Natural killer cell (primary cell): ENCODE data around the gene OSBP2. TPM values are rescaled to one million over a fixed set of nuclear protein-coding genes. Genes with fewer than 3 reads are reported as not detected.
"Not testable (repeated sequence)": the region's sequence is repeated elsewhere in the genome, so short reads cannot be mapped to it uniquely, and the experiment has no call there.

Experiments
- ATAC-seq, 3 donors: fragments of 150-1000 bp in 2 of 3; fragments of 200-7000 bp in 1 of 3; cut with Tn5 transposase; 1 replicate in 1 of 3; 2 replicates in 2 of 3; pipeline ENCODE4 v1.10.0; 2021; ENCODE audit warnings: mild to moderate bottlenecking in 2 of 3, moderate library complexity in 2 of 3
- DNase-seq, 2 donors: peaks; one replicate each; pipeline versions ENCODE4 v3.0.0 to v3.0.0-alpha.2; 2013 to 2021; ENCODE audit warnings: mixed read lengths in 1 of 2
- H3K27ac ChIP-seq: one replicate; pipeline ENCODE4 v1.5.1; 2013; ENCODE audit warnings: mild to moderate bottlenecking, low read length
- H3K27me3 ChIP-seq: one replicate; pipeline ENCODE4 v1.6.1; 2013; ENCODE audit warnings: low read length; ENCODE audit not compliant: control insufficient read depth, insufficient read depth
- H3K36me3 ChIP-seq: one replicate; pipeline ENCODE4 v1.6.1; 2013; ENCODE audit warnings: low read length; ENCODE audit not compliant: control insufficient read depth, insufficient read depth
- H3K4me1 ChIP-seq: one replicate; pipeline ENCODE4 v1.6.1; 2013; ENCODE audit warnings: low read length; ENCODE audit not compliant: control insufficient read depth, insufficient read depth
- H3K4me3 ChIP-seq: one replicate; pipeline ENCODE4 v1.5.1; 2013; ENCODE audit warnings: low read length
- H3K9me3 ChIP-seq: one replicate; pipeline ENCODE4 v1.6.1; 2013; ENCODE audit warnings: low read length; ENCODE audit not compliant: control insufficient read depth, insufficient read depth
- H3K27ac Mint-ChIP-seq, 2 donors: one replicate each; pipeline ENCODE4 v1.8.0; 2022; ENCODE audit warnings: mild to moderate bottlenecking in 2 of 2, mixed read lengths in 2 of 2, moderate library complexity in 1 of 2
- H3K27me3 Mint-ChIP-seq, 2 donors: one replicate each; pipeline ENCODE4 v1.8.0; 2022; ENCODE audit warnings: low read depth in 2 of 2, mixed read lengths in 2 of 2
- H3K36me3 Mint-ChIP-seq: one replicate; pipeline ENCODE4 v1.8.0; 2022; ENCODE audit warnings: mixed read lengths
- H3K4me1 Mint-ChIP-seq, 2 donors: one replicate each; pipeline ENCODE4 v1.8.0; 2022; ENCODE audit warnings: mixed read lengths in 2 of 2
- H3K4me3 Mint-ChIP-seq: one replicate; pipeline ENCODE4 v1.8.0; 2022; ENCODE audit warnings: mild to moderate bottlenecking, moderate library complexity, mixed read lengths
- H3K9me3 Mint-ChIP-seq, 2 donors: one replicate each; pipeline ENCODE4 v1.8.0; 2022; ENCODE audit warnings: mixed read lengths in 2 of 2
- CTCF ChIP-seq: fragments of 200-600 bp; IDR thresholded peaks from one replicate; pipeline ENCODE4 v1.8.0; 2022; ENCODE audit warnings: antibody characterized with exemption
- WGBS: methylation state at CpG from one replicate; pipeline ENCODE4 v1.1.7; 2013; ENCODE audit warnings: missing lambda C conversion rate; ENCODE audit not compliant: insufficient coverage; 5-methylcytosine and 5-hydroxymethylcytosine counted together
- intact Hi-C: fragments of 100-400 bp; cut with micrococcal nuclease; formaldehyde crosslinking; loops from one replicate; pipeline ENCODE4 v1.14.2; 2022
- total RNA-seq, 4 donors: library from RNA; stranded (reverse); fragments of 120-200 nt in 1 of 4; gene quantifications; one replicate each; pipeline versions ENCODE4 v1.2.3 to v1.2.4, GENCODE V29; 2013 to 2022

The OSBP2 gene
- total RNA-seq, 3 donors from 2014 or later (not counting 1 experiment from before 2014, with no cell fraction given), result 0.65 to 1.2 (median 0.79) TPM

GRCh38 chr22:30776476-30776875 is 81.8 kb downstream of the OSBP2 start:
- Mint-ChIP-seq H3K36me3 (no peaks in the 10 kb centered on the region), H3K4me3 (no peak overlapping the region), H3K4me1 (no peaks in the 10 kb centered on the region), H3K9me3 (no peaks in the 10 kb centered on the region), H3K27me3 (peaks cover 0 to 6% of the 10 kb centered on the region in 2 donors), H3K27ac (no peak overlapping the region)
- DNase-seq, result no peak
- Histone ChIP-seq H3K27me3 (no peaks in the 10 kb centered on the region), H3K9me3 (no peaks in the 10 kb centered on the region), H3K27ac (no peak overlapping the region), H3K36me3 (no peaks in the 10 kb centered on the region), H3K4me3 (no peak overlapping the region), H3K4me1 (no peaks in the 10 kb centered on the region)
- TF ChIP-seq CTCF, result no peak
- no peak for ATAC-seq
- intact Hi-C loops, result no loop called here
- WGBS, result 92% methylated on average over 1 of the region's 3 CpGs

GRCh38 chr22:30777146-30777545 is 82.5 kb downstream of the OSBP2 start:
- H3K4me3 Mint-ChIP-seq, H3K27me3 Mint-ChIP-seq, H3K36me3 ChIP-seq, H3K27ac ChIP-seq, H3K27me3 ChIP-seq, H3K36me3 Mint-ChIP-seq, DNase-seq, H3K4me3 ChIP-seq, H3K9me3 Mint-ChIP-seq, H3K4me1 Mint-ChIP-seq, H3K9me3 ChIP-seq, intact Hi-C loops, ATAC-seq, H3K4me1 ChIP-seq, H3K27ac Mint-ChIP-seq: not testable (repeated sequence)
- 55% methylated on average over 6 of the region's 6 CpGs for WGBS

GRCh38 chr22:30777587-30777986 is 82.9 kb downstream of the OSBP2 start:
- Mint-ChIP-seq H3K9me3 (no peaks in the 10 kb centered on the region), H3K4me3 (no peak overlapping the region), H3K36me3 (no peaks in the 10 kb centered on the region), H3K4me1 (no peaks in the 10 kb centered on the region), H3K27me3 (peaks cover 0 to 7% of the 10 kb centered on the region in 2 donors), H3K27ac (no peak overlapping the region)
- H3K27me3 ChIP-seq, result no peaks in the 10 kb centered on the region
- WGBS, result 84% methylated on average over 2 of the region's 3 CpGs
- H3K4me1 ChIP-seq, result no peaks in the 10 kb centered on the region
- H3K4me3 ChIP-seq, result no peak overlapping the region
- no peak for ATAC-seq
- no peaks in the 10 kb centered on the region for H3K36me3 ChIP-seq
- no peak for DNase-seq
- H3K27ac ChIP-seq, result no peak overlapping the region
- intact Hi-C loops, result no loop called here
- no peaks in the 10 kb centered on the region for H3K9me3 ChIP-seq
- TF ChIP-seq CTCF, result no peak

GRCh38 chr22:30778261-30778660 is 83.6 kb downstream of the OSBP2 start:
- no peak overlapping the region for H3K27ac ChIP-seq
- no peak for TF ChIP-seq CTCF
- no peaks in the 10 kb centered on the region for H3K9me3 ChIP-seq
- WGBS, result 95% methylated on average over 5 of the region's 5 CpGs
- H3K36me3 Mint-ChIP-seq, result no peaks in the 10 kb centered on the region
- no peaks in the 10 kb centered on the region for H3K27me3 ChIP-seq
- no peaks in the 10 kb centered on the region for H3K4me1 ChIP-seq
- intact Hi-C loops, result no loop called here
- ATAC-seq (no peak), DNase-seq (no peak)
- H3K27me3 Mint-ChIP-seq, result peaks cover 0 to 7% of the 10 kb centered on the region in 2 donors
- H3K4me1 Mint-ChIP-seq, result no peaks in the 10 kb centered on the region
- no peak overlapping the region for H3K4me3 ChIP-seq
- no peak overlapping the region for H3K4me3 Mint-ChIP-seq
- H3K36me3 ChIP-seq, result no peaks in the 10 kb centered on the region
- no peak overlapping the region for H3K27ac Mint-ChIP-seq
- H3K9me3 Mint-ChIP-seq, result no peaks in the 10 kb centered on the region
